ENCODE results near the gene CRAT. TPM values are rescaled to one million over a fixed set of nuclear protein-coding genes. Genes with fewer than 3 reads are reported as not detected.

The CRAT gene
- polyA plus RNA-seq, 2 of the 4 experiments (the other 2 are of a cell fraction): 20.5 to 26.0 TPM

DNA sequence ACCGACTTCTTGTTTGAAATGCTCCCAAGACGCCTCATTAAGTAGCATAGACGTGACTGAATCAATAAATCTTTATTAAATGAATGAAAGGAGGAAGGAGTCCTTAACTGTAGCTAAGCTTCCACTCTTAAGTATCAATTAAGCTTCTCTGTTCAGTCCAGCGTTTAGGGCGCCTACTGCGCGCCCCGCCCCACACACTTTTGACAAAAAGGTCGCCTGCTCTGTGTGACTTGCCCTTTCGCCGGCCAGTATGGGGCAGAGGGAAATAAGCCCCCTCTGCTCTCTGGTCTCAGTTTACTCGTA, 30.3 kb downstream of the CRAT start:
- ATAC-seq (no peak), FAIRE-seq (no peak), DNase-seq (ENCODE audit: low read depth in 1 of 2, low spot score in 1 of 2) (no peak)
- no peaks in the 10 kb centered on the region for H3K9me3 ChIP-seq
- ChIA-PET POLR2A (interaction anchor here (1.2 to 1.9 kb wide), 6 partner anchors 9 to 52 kb away, joined by 3 to 8 read pairs (median 6); partner anchors contain the start of genes MIGA2 and SH3GLB2), CTCF (interaction anchor here (0.6 to 1.9 kb wide), 4 partner anchors 51 to 301 kb away, joined by 3 to 8 read pairs (median 4); no protein-coding TSS in a partner anchor)
- H3K4me3 ChIP-seq: peak overlapping the region; percentile 53
- TF ChIP-seq BHLHE40 (IDR thresholded peaks at IDR 0.05; ENCODE audit: low read depth, low read length) (no peak), CTCF (IDR thresholded peaks at IDR 0.05) (no peak), TFCP2L1 (CRISPR knock-in tag; IDR thresholded peaks at IDR 0.05) (no peak), KDM5A (IDR thresholded peaks at IDR 0.05) (no peak), FOXS1 (CRISPR knock-in tag; IDR thresholded peaks at IDR 0.05) (no peak), POLR2A (IDR thresholded peaks at IDR 0.05; ENCODE audit: low read length) (no peak), ZSCAN20 (CRISPR knock-in tag; IDR thresholded peaks at IDR 0.05) (no peak), EP300 (IDR thresholded peaks at IDR 0.05) (no peak), HMGXB4 (CRISPR knock-in tag; IDR thresholded peaks at IDR 0.05; ENCODE audit: borderline replicate concordance) (no peak), USF2 (IDR thresholded peaks at IDR 0.05) (no peak), GATA3 (IDR thresholded peaks at IDR 0.05; ENCODE audit: borderline replicate concordance) (no peak), HOXB13 (CRISPR knock-in tag; IDR thresholded peaks at IDR 0.05; ENCODE audit: low read depth) (no peak), CEBPB (IDR thresholded peaks at IDR 0.05) (no peak), CBX8 (IDR thresholded peaks at IDR 0.05) (no peak), PHF8 (IDR thresholded peaks at IDR 0.05; ENCODE audit: borderline replicate concordance, low read depth) (no peak; the same call in 1 of the 2 replicates), ZC3H11A (IDR thresholded peaks at IDR 0.05) (no peak), SREBF2 (IDR thresholded peaks at IDR 0.05) (no peak), BCL3 (IDR thresholded peaks at IDR 0.05) (no peak), E2F6 (IDR thresholded peaks at IDR 0.05; ENCODE audit: borderline replicate concordance, low read depth) (no peak), ZFP36 (IDR thresholded peaks at IDR 0.05; ENCODE audit: borderline replicate concordance, partially characterized antibody) (no peak)
- 28% methylated on average over 12 of the region's 12 CpGs for WGBS (ENCODE audit: missing lambda C conversion rate)
- H3K4me1 ChIP-seq: peaks cover 18% of the 10 kb centered on the region; the same call in 2 of the 3 replicates
- H3K4me2 ChIP-seq: peak overlapping the region; percentile 92
- peak overlapping the region; percentile 15 to 74; a peak in 3 of 6 replicates for H3K27ac ChIP-seq

DNA sequence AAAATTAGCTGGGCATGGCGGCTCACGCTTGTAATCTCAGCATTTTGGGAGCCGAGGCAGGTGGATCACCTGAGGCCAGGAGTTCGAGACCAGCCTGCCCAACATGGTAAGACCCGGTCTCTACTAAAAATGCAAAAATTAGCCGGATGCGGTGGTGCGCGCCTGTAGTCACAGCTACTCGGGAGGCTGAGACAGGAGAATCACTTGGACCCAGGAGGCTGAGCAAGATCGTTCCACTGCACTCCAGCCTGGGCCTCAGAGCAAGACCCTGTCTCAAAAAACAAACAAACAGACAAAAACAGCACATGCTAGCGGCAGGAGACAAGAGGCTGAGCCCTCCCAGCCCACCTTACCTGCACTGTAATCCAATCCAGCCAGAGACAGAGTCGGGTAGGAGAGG, 30.8 kb downstream of the CRAT start:
- POLR2A ChIA-PET: interaction anchor here (1.2 to 1.9 kb wide), 3 partner anchors 32 to 52 kb away, joined by 3 to 8 read pairs (median 3); partner anchors contain the start of genes MIGA2 and SH3GLB2
- ATAC-seq (no peak), DNase-seq (ENCODE audit: low read depth in 1 of 2, low spot score in 1 of 2) (no peak), FAIRE-seq (no peak)
- WGBS (ENCODE audit: missing lambda C conversion rate): 82% methylated on average over 13 of the region's 13 CpGs
- Histone ChIP-seq H3K4me1 (peaks cover 18% of the 10 kb centered on the region; the same call in 2 of the 3 replicates), H3K4me3 (peak overlapping the region; percentile 53; the same call in 2 of the 3 replicates), H3K9me3 (no peaks in the 10 kb centered on the region), H3K4me2 (peak overlapping the region; percentile 92), H3K27ac (no peak overlapping the region)
- TF ChIP-seq EHMT2 (IDR thresholded peaks at IDR 0.05; ENCODE audit: low read depth) (no peak), TFCP2L1 (CRISPR knock-in tag; IDR thresholded peaks at IDR 0.05) (no peak), RFX5 (IDR thresholded peaks at IDR 0.05) (no peak)
- TF ChIP-seq, protein P1, sequence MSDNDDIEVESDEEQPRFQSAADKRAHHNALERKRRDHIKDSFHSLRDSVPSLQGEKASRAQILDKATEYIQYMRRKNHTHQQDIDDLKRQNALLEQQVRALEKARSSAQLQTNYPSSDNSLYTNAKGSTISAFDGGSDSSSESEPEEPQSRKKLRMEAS (IDR thresholded peaks at IDR 0.05): no peak
- CTCF ChIA-PET: interaction anchor here (1.9 kb wide), 1 partner anchor 74 kb away, joined by 8 read pairs; no protein-coding TSS in a partner anchor

Measured in A549 (cell line).